GM13977 (cell line): ENCODE results near the gene PIP5K1C.
A peak's percentile ranks its signal among the peaks of the same experiment; 100 is the strongest.

Experiments
- DNase-seq: peaks from one replicate; pipeline ENCODE4 v3.0.0; 2012; ENCODE audit warnings: low spot score
- CTCF ChIP-seq: IDR thresholded peaks from 2 replicates; pipeline ENCODE4 v1.5.1; 2012; ENCODE audit warnings: mild to moderate bottlenecking, control low read depth; ENCODE audit not compliant: insufficient read depth; ENCODE audit errors: extremely low read depth, missing control alignments
- in situ Hi-C: fragments of 300-500 bp; cut with MboI; formaldehyde crosslinking; loops from one replicate; pipeline ENCODE4 v1.12.0; 2022; ENCODE audit warnings: low sequenced_read_pairs, low pct_unique_long_range_greater_than_20kb, mixed read lengths, inconsistent platforms; ENCODE audit not compliant: unreplicated experiment

The PIP5K1C gene

GRCh38 chr19:3690551-3691371 is 9.5 kb downstream of the PIP5K1C start:
- no peak for TF ChIP-seq CTCF
- in situ Hi-C loops: no loop called here
- no peak for DNase-seq

- DNase-seq: peak; percentile 80
- in situ Hi-C loops: no loop called here
- TF ChIP-seq CTCF: no peak
These were observed 12.2 kb downstream of the PIP5K1C start for GRCh38 chr19:3687774-3688706.

- DNase-seq: no peak
- in situ Hi-C loops: no loop called here
- TF ChIP-seq CTCF: no peak
These were observed 12.9 kb downstream of the PIP5K1C start for GRCh38 chr19:3687393-3687773.

GRCh38 chr19:3684817-3685410 is 15.4 kb downstream of the PIP5K1C start:
- in situ Hi-C loops: no loop called here
- DNase-seq: no peak
- no peak for TF ChIP-seq CTCF

GRCh38 chr19:3684054-3684816 is 16.0 kb downstream of the PIP5K1C start:
- DNase-seq: peak; percentile 93
- in situ Hi-C loops: no loop called here

More at GRCh38 chr19:3684054-3684816, 16.0 kb downstream of the PIP5K1C start:
- peak; percentile 24 for TF ChIP-seq CTCF
